ENCODE measurements around the gene F8. TPM values are rescaled to one million over a fixed set of nuclear protein-coding genes. Genes with fewer than 3 reads are reported as not detected.

F8 gene
- total and polyA plus RNA-seq, 10 of the 15 experiments (the other 5 are each of a cell fraction or from before 2014, with no cell fraction given) = 3.0 to 8.1 (median 5.1) TPM

DNA sequence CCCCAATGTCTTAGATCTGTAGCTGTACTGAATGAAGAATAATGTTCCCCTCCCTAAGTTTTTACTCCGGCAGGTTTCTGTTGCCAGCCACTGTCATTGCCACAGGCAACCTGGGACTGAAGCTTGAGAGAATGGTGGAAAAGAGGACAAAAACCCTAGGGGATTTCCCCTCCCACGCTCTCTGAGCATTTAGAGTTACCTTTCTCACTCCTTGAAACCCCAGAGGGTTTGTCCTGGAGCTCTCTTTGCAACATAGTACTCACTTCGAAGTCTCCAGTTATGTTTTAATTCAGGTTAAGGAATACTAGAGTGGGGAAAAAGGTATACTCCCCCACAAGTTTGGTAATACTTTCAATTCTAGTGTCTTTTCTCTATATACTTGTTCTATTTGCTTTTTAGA lies 31.5 kb downstream of the F8 start (continued):
- TF ChIP-seq, protein P1, sequence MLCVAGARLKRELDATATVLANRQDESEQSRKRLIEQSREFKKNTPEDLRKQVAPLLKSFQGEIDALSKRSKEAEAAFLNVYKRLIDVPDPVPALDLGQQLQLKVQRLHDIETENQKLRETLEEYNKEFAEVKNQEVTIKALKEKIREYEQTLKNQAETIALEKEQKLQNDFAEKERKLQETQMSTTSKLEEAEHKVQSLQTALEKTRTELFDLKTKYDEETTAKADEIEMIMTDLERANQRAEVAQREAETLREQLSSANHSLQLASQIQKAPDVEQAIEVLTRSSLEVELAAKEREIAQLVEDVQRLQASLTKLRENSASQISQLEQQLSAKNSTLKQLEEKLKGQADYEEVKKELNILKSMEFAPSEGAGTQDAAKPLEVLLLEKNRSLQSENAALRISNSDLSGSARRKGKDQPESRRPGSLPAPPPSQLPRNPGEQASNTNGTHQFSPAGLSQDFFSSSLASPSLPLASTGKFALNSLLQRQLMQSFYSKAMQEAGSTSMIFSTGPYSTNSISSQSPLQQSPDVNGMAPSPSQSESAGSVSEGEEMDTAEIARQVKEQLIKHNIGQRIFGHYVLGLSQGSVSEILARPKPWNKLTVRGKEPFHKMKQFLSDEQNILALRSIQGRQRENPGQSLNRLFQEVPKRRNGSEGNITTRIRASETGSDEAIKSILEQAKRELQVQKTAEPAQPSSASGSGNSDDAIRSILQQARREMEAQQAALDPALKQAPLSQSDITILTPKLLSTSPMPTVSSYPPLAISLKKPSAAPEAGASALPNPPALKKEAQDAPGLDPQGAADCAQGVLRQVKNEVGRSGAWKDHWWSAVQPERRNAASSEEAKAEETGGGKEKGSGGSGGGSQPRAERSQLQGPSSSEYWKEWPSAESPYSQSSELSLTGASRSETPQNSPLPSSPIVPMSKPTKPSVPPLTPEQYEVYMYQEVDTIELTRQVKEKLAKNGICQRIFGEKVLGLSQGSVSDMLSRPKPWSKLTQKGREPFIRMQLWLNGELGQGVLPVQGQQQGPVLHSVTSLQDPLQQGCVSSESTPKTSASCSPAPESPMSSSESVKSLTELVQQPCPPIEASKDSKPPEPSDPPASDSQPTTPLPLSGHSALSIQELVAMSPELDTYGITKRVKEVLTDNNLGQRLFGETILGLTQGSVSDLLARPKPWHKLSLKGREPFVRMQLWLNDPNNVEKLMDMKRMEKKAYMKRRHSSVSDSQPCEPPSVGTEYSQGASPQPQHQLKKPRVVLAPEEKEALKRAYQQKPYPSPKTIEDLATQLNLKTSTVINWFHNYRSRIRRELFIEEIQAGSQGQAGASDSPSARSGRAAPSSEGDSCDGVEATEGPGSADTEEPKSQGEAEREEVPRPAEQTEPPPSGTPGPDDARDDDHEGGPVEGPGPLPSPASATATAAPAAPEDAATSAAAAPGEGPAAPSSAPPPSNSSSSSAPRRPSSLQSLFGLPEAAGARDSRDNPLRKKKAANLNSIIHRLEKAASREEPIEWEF (IDR thresholded peaks at IDR 0.05; ENCODE audit: insufficient replicate concordance, low read depth, low read length) = peak; percentile 79
- TF ChIP-seq KDM1A (IDR thresholded peaks at IDR 0.05; ENCODE audit: borderline replicate concordance) (no peak), MEF2B (IDR thresholded peaks at IDR 0.05; ENCODE audit: partially characterized antibody, poor library complexity, severe bottlenecking) (peak; percentile 82), MTA2 (IDR thresholded peaks at IDR 0.05; ENCODE audit: low read depth) (no peak), MEF2A (IDR thresholded peaks at IDR 0.05; ENCODE audit: insufficient read depth, low read depth, low read length) (0 out of 2 replicates have a peak, but pooled peaks have one; percentile 9)

- CTCF ChIA-PET = interaction anchor here (0.7 to 1.7 kb wide), 6 partner anchors 9 to 68 kb away, joined by 3 to 6 read pairs (median 4); no protein-coding TSS in a partner anchor
- DNase-seq (ENCODE audit: low read depth, low spot score) = peak; percentile 66
- FAIRE-seq = no peak
- POLR2A ChIA-PET = interaction anchor here (3.9 kb wide), 1 partner anchor 37 kb away, joined by 32 read pairs; the partner anchor contains the start of gene FUNDC2
- H3K4me1 ChIP-seq (ENCODE audit: control insufficient read depth, insufficient read depth, low read length) = peaks cover 2% of the 10 kb centered on the region; the same call in 1 of the 2 replicates
- 7% methylated on average over 3 of the region's 3 CpGs for WGBS (ENCODE audit: insufficient coverage, insufficient replicate concordance, low lambda C conversion rate, missing lambda C conversion rate)
- peak; percentile 87 for ATAC-seq
- H3K27ac ChIP-seq (ENCODE audit: control insufficient read depth, insufficient read depth) = peak overlapping the region; percentile 70
- H3K27me3 ChIP-seq (replicated peaks in 1 of 2; ENCODE audit: control insufficient read depth in 2 of 2, insufficient read depth in 2 of 2, low read length in 1 of 2) = no peaks in the 10 kb centered on the region
- RAD21 ChIA-PET (ENCODE audit: unreplicated experiment) = interaction anchor here (1.3 to 1.4 kb wide), 3 partner anchors 36 to 67 kb away, joined by 5 to 12 read pairs (median 7); partner anchors contain the start of gene FUNDC2
- H3K79me2 ChIP-seq (ENCODE audit: control insufficient read depth, insufficient read depth, low read length) = no peaks in the 10 kb centered on the region
- H2AFZ ChIP-seq (ENCODE audit: control insufficient read depth, low read depth, low read length) = no peak overlapping the region
- H3K4me2 ChIP-seq (ENCODE audit: control insufficient read depth, insufficient read depth) = peak overlapping the region; percentile 1; the same call in 1 of the 2 replicates
- no peaks in the 10 kb centered on the region for H3K36me3 ChIP-seq (ENCODE audit: control insufficient read depth in 2 of 2, insufficient read depth in 2 of 2, low read length in 1 of 2)
- no peak overlapping the region for H3K4me3 ChIP-seq
- no TSS peak for BruUV-seq (replicated peaks)
- no peak overlapping the region for H3K9ac ChIP-seq (ENCODE audit: control insufficient read depth, insufficient read depth, low read length)
- in situ Hi-C loops (cut with MboI) = loop anchor here (5.0 kb wide), 1 partner anchor 37 kb away; the partner anchor contains the start of gene FUNDC2
- intact Hi-C loops (cut with micrococcal nuclease; ENCODE audit: unreplicated experiment) = loop anchor here (1.0 kb wide), 1 partner anchor 67 kb away; no protein-coding TSS in a partner anchor
- SMC1A ChIA-PET (ENCODE audit: uncharacterized antibody, unreplicated experiment) = interaction anchor here (1.1 to 12.7 kb wide), 3 partner anchors 9 to 67 kb away, joined by 4 to 145 read pairs (median 21); partner anchors contain the start of gene FUNDC2
- no peaks in the 10 kb centered on the region for H4K20me1 ChIP-seq (ENCODE audit: control insufficient read depth, insufficient read depth)
- no peaks in the 10 kb centered on the region for H3K9me3 ChIP-seq (replicated peaks; ENCODE audit: control insufficient read depth, insufficient read depth, low read length)
- peak; percentile 22; the same call in 1 of the 2 replicates for TF ChIP-seq DPF2 (IDR thresholded peaks at IDR 0.05)
- TF ChIP-seq NFIC (IDR thresholded peaks at IDR 0.05; ENCODE audit: low read depth, low read length) = peak; percentile 81
- no peak for TF ChIP-seq CHD4 (IDR thresholded peaks at IDR 0.05)
- TF ChIP-seq RUNX3 (IDR thresholded peaks at IDR 0.05; ENCODE audit: low read length) = peak; percentile 88
- no peak for TF ChIP-seq YBX1 (IDR thresholded peaks at IDR 0.05)
- no peak for TF ChIP-seq BRCA1 (IDR thresholded peaks at IDR 0.05; ENCODE audit: low read depth, low read length)
- TF ChIP-seq POLR2AphosphoS5 (IDR thresholded peaks at IDR 0.05; ENCODE audit: low read length) = no peak
- TF ChIP-seq MTA3 (IDR thresholded peaks at IDR 0.05; ENCODE audit: borderline replicate concordance, low read length) = no peak
- TF ChIP-seq TBL1XR1 (IDR thresholded peaks at IDR 0.05; ENCODE audit: low read depth, low read length) = no peak
- TF ChIP-seq NRF1 (conservative IDR thresholded peaks at IDR 0.05; ENCODE audit: low read depth, low read length) = no peak
- no peak for TF ChIP-seq LARP7 (IDR thresholded peaks at IDR 0.05)
- TF ChIP-seq EGR1 (IDR thresholded peaks at IDR 0.05; ENCODE audit: borderline replicate concordance in 1 of 2, low read depth in 2 of 2, low read length in 2 of 2) = no peak
- no peak for TF ChIP-seq ZSCAN29 (IDR thresholded peaks at IDR 0.05)
- TF ChIP-seq ASH2L (IDR thresholded peaks at IDR 0.05; ENCODE audit: borderline replicate concordance, low read depth) = no peak
- TF ChIP-seq CHD1 (IDR thresholded peaks at IDR 0.05; ENCODE audit: low read depth, low read length) = no peak
- no peak for TF ChIP-seq NR2C1 (IDR thresholded peaks at IDR 0.05)
These were observed 32.0 kb downstream of the F8 start for GRCh38 chrX:154990496-154990895.
